Measurements from ENCODE around the gene SMAGP.

SMAGP gene

GRCh38 chr12:51197736-51198567 is 72.3 kb downstream of the SMAGP start:
- no peaks in the 10 kb centered on the region for H3K4me1 ChIP-seq (ENCODE audit: control insufficient read depth, insufficient read depth, low read length)
- no peak overlapping the region for H3K4me3 ChIP-seq (ENCODE audit: insufficient read depth, low read depth, low read length)
- H3K27ac ChIP-seq (ENCODE audit: insufficient read depth, low read depth, low read length, poor library complexity, severe bottlenecking): no peak overlapping the region
- H3K36me3 ChIP-seq (ENCODE audit: control insufficient read depth, insufficient read depth, low read length): no peaks in the 10 kb centered on the region
- H3K27me3 ChIP-seq (ENCODE audit: control insufficient read depth, insufficient read depth, low read length, poor library complexity, severe bottlenecking): no peaks in the 10 kb centered on the region
- 94 to 95% methylated on average over 38 of the region's 38 CpGs for WGBS, 2 experiments
- H3K9me3 ChIP-seq (ENCODE audit: control insufficient read depth, low read length): no peaks in the 10 kb centered on the region

- Histone ChIP-seq H3K9me3 (ENCODE audit: control insufficient read depth, low read length) (no peaks in the 10 kb centered on the region), H3K27ac (ENCODE audit: insufficient read depth, low read depth, low read length, poor library complexity, severe bottlenecking) (no peak overlapping the region), H3K4me3 (ENCODE audit: insufficient read depth, low read depth, low read length) (no peak overlapping the region), H3K36me3 (ENCODE audit: control insufficient read depth, insufficient read depth, low read length) (no peaks in the 10 kb centered on the region), H3K27me3 (ENCODE audit: control insufficient read depth, insufficient read depth, low read length, poor library complexity, severe bottlenecking) (no peaks in the 10 kb centered on the region), H3K4me1 (ENCODE audit: control insufficient read depth, insufficient read depth, low read length) (no peaks in the 10 kb centered on the region)
- WGBS, 2 experiments: 96% methylated on average over 9 of the region's 9 CpGs
These were observed 73.7 kb downstream of the SMAGP start for GRCh38 chr12:51196547-51196946.

GRCh38 chr12:51195841-51196240 is 74.4 kb downstream of the SMAGP start:
- Histone ChIP-seq H3K27me3 (ENCODE audit: control insufficient read depth, insufficient read depth, low read length, poor library complexity, severe bottlenecking) (no peaks in the 10 kb centered on the region), H3K4me3 (ENCODE audit: insufficient read depth, low read depth, low read length) (no peak overlapping the region), H3K9me3 (ENCODE audit: control insufficient read depth, low read length) (no peaks in the 10 kb centered on the region), H3K4me1 (ENCODE audit: control insufficient read depth, insufficient read depth, low read length) (no peaks in the 10 kb centered on the region), H3K36me3 (ENCODE audit: control insufficient read depth, insufficient read depth, low read length) (no peaks in the 10 kb centered on the region), H3K27ac (ENCODE audit: insufficient read depth, low read depth, low read length, poor library complexity, severe bottlenecking) (no peak overlapping the region)
- WGBS, 2 experiments: 91 to 92% methylated on average over 7 of the region's 7 CpGs

Measured in ectodermal cell (in vitro differentiated cells).